ENCODE measurements around the gene PKHD1. TPM values are rescaled to one million over a fixed set of nuclear protein-coding genes. Genes with fewer than 3 reads are reported as not detected.

PKHD1 gene
- total and polyA plus RNA-seq, 2 of the 8 experiments (the other 6 are each of a cell fraction or from before 2014, with no cell fraction given): 0.06 to 0.09 TPM

GRCh38 chr6:51648774-51649173 lies 438.6 kb downstream of the PKHD1 start (continued):
- no peak for TF ChIP-seq ATF3 (IDR thresholded peaks at IDR 0.05; ENCODE audit: insufficient read depth, low read depth, low read length)

Measured in H1 (cell line).